ENCODE data around the gene PIK3CD. TPM values are rescaled to one million over a fixed set of nuclear protein-coding genes. Genes with fewer than 3 reads are reported as not detected.
"Not testable (repeated sequence)": the region's sequence is repeated elsewhere in the genome, so short reads cannot be mapped to it uniquely, and the experiment has no call there.

PIK3CD gene
- total RNA-seq, 1 donor from 2014 or later = 14.5 TPM

- no peak for DNase-seq (ENCODE audit: low spot score)
Observed at GRCh38 chr1:9618909-9619679, 32.4 kb upstream of the PIK3CD start.

- DNase-seq (ENCODE audit: low spot score) = no peak
Observed at GRCh38 chr1:9621032-9621431, 30.5 kb upstream of the PIK3CD start.

GRCh38 chr1:9624081-9624480, 27.4 kb upstream of the PIK3CD start:
- no peak for DNase-seq (ENCODE audit: low spot score)

GRCh38 chr1:9625030-9625429, 26.5 kb upstream of the PIK3CD start:
- DNase-seq (ENCODE audit: low spot score) = not testable (repeated sequence)

- no peak for DNase-seq (ENCODE audit: low spot score)
Observed at GRCh38 chr1:9626201-9626608, 25.3 kb upstream of the PIK3CD start.

GRCh38 chr1:9628541-9629444, 22.7 kb upstream of the PIK3CD start:
- DNase-seq (ENCODE audit: low spot score) = no peak

GRCh38 chr1:9629445-9630201, 21.9 kb upstream of the PIK3CD start:
- DNase-seq (ENCODE audit: low spot score) = no peak

GRCh38 chr1:9630331-9631111, 21.0 kb upstream of the PIK3CD start:
- no peak for DNase-seq (ENCODE audit: low spot score)

GRCh38 chr1:9631613-9632012, 19.9 kb upstream of the PIK3CD start:
- DNase-seq (ENCODE audit: low spot score) = no peak

GRCh38 chr1:9633493-9633892, 18.0 kb upstream of the PIK3CD start:
- no peak for DNase-seq (ENCODE audit: low spot score)

GRCh38 chr1:9634582-9634981, 16.9 kb upstream of the PIK3CD start:
- DNase-seq (ENCODE audit: low spot score) = no peak

GRCh38 chr1:9639227-9639626, 12.3 kb upstream of the PIK3CD start:
- no peak for DNase-seq (ENCODE audit: low spot score)

- DNase-seq (ENCODE audit: low spot score) = no peak
Observed at GRCh38 chr1:9643351-9644256, 7.9 kb upstream of the PIK3CD start.

GRCh38 chr1:9646037-9646436, 5.5 kb upstream of the PIK3CD start:
- no peak for DNase-seq (ENCODE audit: low spot score)

GRCh38 chr1:9648171-9648570, 3.4 kb upstream of the PIK3CD start:
- DNase-seq (ENCODE audit: low spot score) = no peak

GRCh38 chr1:9649769-9650168, 1.8 kb upstream of the PIK3CD start:
- no peak for DNase-seq (ENCODE audit: low spot score)

- DNase-seq (ENCODE audit: low spot score) = no peak
Observed at GRCh38 chr1:9651220-9651564, 339 bp upstream of the PIK3CD start.

GRCh38 chr1:9652379-9653209, 1.1 kb downstream of the PIK3CD start:
- DNase-seq (ENCODE audit: low spot score) = no peak

- no peak for DNase-seq (ENCODE audit: low spot score)
Observed at GRCh38 chr1:9653210-9653490, 1.6 kb downstream of the PIK3CD start.

Measured in mesenteric fat pad (tissue), 1 donor.